GM18508 (cell line): ENCODE results near the gene INMT.

Experiments
- ATAC-seq: cut with Tn5 transposase; IDR thresholded peaks from one replicate; pipeline ENCODE4 v1.9.1; 2021; ENCODE audit warnings: moderate number of reproducible peaks; ENCODE audit not compliant: insufficient read depth, unreplicated experiment

Gene INMT

DNA sequence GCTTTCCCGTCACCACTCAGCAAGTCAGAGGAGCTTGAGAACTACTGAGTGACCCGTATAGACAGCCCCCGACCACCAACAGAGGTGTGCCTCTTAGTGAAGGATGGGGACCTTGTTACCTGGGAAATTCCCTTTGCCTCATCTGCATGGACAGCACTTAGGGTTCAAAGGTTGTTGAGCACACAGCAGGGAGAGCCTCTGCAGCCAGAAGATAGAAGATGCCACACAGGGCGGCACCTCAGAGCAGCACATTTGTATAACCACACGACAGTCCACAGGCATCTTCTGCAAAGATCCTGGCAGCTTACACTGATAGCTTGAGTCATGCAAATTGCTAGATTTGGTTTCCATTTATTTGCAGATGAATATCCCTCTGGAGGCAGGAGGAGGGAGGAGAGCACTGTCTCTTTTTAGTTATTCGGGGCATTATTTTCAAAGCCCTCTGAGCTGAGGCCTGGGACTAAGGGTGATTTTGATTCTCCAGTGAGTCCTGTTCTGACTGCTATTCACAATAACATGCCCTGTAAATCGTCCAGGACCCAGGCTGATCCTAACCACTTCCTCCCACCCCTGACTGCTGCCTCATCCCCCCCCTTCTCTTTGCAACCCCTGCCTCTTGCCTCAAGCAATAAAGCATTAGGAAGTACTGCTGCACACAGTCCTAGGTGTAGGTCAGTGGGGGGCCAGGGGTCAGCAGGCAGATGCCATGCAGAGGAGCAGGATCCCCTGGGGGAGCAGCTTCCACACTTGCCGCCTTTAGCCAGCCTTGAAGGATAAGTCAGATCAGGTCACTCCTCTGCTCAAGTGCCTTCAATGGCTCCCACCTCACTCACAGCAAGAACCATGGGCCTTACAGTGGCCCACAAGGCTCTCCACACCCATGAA is 24.6 kb upstream of the INMT start:
- ATAC-seq: no peak

DNA sequence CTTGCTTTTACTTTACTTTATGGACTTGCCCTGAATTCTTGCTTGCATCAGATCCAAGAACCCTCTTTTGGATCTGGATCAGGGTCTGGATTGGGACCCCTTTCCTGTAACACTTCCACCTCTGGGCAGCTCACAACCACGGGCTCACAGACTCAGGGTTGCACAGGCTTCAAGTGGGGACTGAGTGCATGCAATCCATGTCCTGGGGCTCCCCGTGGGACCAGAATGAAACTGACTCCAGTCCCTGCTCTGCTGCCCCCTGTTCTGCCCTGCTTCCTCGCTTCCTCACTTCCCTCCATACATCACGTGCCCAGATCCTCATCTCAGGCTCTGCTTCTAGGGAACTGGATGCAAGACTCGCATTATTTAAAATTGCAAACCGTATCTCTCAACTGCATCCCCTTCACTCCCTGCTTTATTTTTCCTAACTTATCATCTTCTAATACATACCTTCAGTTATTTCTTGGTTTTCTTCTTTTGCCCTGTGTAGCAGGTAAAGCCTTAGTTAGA is 23.3 kb upstream of the INMT start:
- ATAC-seq: no peak

DNA sequence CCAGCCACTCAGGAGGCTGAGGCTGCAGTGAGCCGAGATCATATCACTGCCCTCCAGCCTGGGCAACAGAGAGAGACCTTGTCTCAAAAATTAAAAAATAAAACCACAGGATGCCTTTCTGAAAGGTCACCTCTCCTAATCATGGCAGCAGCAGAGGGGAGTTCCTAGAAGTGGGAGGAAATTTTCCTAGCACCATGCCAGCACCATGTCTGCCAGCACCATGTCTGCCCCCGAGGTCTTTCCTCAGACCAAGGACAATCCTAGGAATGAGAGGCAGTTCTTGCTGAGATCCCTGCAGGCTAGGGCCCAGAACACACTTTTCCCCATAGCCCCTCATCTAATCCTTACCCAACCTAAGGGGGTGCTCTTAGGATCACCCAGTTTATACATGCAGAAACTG is 22.3 kb upstream of the INMT start:
- ATAC-seq: no peak

DNA sequence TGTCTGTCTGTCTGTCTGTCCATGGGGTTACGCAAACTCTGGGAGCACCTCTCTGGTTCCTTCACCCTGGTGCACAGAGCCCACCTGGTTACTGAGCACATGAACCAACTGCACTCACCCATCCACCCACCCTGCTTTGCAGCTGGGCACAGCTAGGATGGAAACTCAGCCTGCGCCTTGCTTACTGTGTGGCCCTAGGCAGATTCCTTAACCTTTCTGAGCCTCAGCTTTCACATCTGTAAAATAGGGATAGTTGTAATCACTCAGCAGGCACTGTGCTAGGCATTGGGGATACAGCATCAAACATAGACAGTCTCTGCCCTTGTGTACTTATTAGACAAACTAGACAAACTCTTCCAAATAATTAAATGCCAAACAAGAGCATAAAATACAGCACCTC is 21.8 kb upstream of the INMT start:
- no peak for ATAC-seq

DNA sequence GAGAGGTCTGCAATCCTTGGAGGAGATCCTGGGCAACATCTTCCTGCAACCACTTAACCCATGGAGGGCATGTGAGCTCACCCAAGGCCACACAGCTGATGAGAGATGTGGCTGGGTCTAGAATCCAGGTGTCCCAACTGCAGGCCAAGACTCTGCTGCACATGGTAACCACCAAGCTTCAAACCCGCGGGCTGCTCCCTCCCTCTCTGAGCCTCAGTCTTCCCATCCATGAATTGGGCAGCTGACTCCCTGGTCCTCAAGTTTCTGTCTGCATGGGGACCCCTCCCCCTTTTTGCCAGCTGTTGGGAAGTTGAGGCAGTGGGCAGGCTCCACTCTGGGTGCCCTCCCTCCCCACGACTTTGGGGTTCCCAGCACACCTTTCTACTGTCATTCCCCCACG is 20.9 kb upstream of the INMT start:
- no peak for ATAC-seq

DNA sequence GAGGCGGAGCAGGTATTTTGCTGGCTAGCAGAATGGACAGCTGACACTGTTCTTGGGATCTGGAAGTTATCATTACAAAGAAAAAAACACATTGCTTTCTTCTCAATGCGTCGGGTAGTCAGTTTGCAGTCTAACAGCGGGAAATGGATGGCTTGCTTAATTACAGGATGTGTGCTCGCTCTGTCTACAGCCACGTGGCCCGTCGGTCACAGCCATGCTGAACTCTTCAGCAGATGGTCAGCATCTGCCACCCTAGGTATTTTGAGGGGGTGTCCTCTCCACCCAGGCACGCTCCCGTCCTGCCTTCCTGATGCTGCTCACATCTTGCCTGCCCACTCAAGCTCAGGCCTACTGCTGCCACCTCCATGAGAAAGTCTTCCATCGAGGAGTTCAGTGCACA is 20.4 kb upstream of the INMT start:
- ATAC-seq: no peak

DNA sequence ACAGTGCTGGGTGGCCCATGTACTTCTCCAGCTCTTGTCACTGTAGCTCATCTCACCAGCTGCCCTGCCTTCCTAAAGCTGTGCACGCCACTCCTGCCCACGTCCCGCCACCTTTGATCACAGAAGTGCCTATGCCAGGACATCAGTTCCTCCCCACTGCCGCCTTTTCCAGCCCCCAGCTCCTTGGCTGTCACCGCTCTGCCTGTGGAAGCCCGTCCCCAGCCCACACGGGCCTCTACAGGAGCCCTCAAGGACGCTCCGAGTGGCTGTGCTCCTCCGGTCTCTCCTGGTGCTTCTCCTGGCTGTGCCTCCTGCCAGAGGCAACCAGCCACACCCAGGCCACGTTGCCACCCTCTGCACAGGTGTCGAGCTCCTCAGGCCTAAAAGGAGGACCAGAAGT is 19.3 kb upstream of the INMT start:
- no peak for ATAC-seq

DNA sequence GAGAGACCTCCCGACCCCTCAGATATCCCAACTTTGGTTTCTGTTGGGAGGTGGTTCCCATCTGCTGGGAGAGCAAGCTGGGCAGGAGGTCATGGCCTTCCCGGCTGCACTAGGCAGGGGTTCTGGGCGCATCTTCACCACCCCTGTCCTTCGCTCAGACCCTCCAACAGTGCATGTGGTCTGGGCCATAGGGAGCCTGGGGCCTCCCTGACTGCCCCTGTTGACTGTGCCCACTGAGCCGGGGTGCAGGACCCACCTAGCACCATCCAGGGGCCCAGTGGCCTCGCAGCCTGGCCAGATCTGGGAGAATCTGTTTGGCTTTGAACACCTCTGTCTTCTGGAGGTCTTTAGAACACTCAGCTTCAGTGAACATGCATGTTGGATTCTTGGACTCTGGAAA is 18.7 kb upstream of the INMT start:
- ATAC-seq: no peak

DNA sequence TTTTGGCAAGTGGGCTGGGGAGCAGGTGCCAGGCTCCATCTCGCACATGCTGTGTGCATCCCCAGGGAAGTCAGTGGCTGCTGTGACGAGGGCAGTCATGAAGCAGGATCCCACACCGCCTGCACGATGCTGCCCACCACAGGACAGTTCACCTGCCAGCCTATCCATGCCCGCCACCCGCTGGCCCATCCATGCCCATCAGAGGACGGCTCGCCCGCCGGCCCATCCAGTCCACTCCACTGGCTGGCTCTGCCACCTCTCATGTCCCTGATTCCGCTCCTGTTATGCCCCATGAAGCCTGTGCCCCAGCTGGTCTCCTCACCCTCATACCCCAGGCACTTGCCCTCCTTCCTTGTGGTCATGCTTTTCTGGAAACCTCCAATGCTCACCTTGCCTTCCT is 18.2 kb upstream of the INMT start:
- ATAC-seq: no peak

DNA sequence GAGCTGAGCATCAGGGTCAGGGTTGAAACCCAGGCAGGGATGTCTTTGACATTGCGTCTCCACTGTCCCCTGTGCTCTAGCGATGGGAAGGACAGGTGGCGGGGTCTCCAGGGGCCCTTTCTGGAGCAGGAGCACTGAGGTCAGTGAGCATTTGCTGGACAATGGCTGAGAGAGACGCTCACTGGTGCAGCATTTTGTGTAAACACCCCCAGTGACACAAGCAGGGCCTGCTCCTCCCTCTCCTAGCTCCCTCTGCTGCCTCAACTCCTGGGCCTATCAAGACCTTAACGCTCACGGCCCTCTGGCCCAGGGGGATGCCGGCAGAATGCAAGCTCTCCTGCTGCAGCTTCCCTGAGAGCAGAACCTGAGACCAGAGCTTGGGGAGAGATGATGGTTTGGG is 17.4 kb upstream of the INMT start:
- ATAC-seq: no peak

DNA sequence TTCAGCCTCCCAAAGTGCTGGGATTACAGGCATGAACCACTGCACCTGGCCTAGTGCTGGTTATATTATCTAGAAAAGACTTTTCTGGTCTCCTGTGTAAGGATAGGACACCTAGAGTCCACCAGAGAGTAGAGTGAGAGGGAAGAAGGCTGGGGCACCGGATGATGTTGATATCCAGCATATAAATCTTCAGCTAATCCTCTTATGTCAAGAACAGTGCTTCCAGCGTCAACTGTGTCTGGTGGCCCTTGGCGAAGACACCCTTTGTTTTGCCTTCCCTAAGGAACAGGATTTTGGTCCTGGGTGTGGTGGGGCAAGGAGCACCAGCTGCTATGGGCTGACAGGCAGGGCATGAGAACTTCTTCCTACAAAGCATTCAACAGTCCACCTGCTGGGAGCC is 16.3 kb upstream of the INMT start:
- no peak for ATAC-seq

DNA sequence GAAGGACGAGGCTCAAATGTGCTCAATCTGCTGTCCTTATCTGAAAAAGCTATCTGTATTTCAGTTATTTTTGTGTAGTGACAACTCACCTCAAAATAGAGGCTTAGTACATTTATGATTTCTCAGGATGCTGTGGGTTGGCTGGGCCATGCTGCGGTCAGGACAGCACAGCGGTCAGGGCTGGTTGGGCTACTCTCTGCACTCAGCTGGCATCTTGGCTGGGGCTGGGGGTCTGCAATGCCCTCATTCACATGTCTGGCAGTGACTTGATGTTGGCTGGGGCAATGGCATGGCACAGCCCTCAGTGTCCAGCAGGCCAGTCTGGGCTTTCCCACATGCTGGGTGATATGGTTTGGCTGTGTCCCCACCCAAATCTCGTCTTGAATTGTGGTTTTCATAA is 15.6 kb upstream of the INMT start:
- no peak for ATAC-seq

DNA sequence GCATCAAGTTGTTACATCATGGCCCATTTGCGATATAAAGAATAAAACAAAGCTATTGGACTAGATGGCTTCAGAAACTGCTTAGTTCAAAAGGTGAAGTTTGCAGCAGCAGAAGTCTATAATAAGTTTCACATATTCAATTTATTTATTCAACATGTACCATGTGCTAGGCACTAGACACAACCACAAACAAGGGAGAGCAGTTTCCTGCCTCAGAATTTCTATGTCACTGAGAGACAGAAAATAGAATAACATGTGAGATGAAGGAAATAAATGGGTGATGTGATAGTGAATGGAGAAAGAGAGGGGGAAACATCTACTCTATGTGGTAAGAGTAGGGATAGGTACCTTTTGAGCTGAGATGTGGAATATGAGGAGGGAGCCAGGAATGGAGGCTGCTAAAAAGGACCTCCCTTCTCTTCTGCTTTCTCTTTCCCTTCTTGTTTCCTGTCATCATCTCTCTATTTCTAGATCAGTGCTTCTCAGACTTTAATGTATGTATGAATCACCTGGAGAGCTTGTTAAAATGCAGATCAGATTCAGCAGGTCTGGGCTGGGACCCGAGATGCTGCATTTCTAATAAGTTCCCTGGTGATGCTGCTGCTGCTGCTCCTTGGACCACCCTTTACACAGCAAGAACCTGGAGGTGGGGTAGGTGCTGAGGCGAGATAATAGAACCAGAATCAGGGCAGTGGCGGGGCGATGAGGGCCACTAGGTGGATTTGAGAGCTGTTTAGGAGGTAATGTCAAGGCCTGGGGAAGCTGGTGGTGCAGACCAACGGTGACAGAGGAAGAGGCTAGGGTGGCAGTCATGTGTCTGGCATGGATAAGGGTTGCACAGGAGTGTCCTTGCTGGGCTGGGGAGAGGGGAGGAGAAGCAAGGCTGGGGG is 13.7 kb upstream of the INMT start:
- no peak for ATAC-seq

DNA sequence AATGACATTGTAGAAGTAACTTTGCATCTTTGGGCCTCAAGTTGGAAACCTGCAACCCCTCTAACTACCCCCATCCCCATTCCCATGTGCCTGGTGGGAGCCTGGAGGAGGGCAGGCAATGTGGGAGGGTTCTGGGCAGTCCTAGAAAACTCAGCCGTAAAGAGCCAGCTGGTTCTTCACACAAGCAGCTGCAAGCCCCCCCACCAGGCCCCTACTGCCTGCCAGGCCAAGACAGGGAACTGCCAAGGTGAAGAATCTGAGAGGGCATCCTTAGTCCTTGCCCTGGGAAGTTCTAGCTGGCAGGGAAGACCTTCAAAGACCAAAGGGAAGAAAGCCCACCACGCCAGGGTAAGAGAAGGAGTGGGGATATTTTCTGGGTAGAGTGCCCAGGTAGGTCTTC is 12.2 kb upstream of the INMT start:
- no peak for ATAC-seq

DNA sequence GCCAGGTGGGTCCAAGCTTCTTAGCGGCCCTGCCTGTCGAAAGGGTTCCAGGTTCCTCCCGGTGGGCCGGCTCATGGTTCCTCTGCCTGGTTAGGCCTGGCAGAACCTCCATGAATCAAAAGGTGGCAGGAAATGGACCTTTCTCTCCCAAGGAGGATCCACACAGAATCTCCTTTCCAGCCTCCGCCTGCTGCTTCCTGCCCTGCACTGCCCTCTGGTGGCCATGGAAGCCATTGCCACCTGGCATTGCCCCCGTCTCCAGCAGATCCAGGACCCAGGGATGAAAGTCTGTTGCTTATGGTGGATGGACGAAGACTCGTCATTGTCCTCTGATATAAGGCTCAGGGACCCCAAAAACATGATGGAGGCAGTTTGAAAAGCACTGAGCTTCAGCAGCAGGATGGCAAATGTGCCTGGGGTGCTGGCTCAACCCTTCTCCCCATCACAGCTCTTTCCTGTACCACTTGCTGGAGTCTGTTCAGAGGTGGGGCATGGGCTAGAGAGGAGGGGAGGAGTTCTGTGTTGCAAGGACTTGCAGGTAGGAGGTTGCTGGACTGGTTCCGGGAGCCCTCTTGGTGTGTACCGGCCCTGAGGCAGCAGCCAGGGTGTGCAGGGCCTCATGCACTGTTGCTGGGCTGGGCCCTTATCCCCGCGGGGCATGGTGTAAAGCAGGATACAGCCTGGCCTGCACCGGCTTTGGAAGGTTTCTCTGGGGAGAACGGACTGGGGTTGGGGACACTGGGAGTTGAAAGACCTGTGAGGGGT is 11.3 kb upstream of the INMT start:
- ATAC-seq: no peak

DNA sequence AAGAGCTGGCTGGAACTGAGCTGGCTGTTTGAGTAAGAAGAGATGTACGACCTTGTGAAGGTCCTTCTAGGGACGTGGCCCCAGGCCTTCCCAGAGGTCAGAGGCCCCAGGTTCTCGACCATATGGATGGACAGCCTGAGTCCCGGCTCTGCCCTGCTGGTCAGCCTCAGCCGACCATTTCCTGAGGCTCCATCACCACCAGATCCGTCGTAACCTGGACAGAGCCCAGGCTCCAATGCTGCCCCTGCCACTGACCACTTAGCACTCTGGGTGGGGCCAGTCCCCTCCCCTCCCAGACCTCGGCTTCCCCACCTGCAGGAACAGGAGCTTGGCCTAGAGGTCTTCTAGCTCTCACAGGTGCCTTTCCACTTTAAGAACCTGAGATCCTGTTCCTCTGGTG is 10.6 kb upstream of the INMT start:
- no peak for ATAC-seq

DNA sequence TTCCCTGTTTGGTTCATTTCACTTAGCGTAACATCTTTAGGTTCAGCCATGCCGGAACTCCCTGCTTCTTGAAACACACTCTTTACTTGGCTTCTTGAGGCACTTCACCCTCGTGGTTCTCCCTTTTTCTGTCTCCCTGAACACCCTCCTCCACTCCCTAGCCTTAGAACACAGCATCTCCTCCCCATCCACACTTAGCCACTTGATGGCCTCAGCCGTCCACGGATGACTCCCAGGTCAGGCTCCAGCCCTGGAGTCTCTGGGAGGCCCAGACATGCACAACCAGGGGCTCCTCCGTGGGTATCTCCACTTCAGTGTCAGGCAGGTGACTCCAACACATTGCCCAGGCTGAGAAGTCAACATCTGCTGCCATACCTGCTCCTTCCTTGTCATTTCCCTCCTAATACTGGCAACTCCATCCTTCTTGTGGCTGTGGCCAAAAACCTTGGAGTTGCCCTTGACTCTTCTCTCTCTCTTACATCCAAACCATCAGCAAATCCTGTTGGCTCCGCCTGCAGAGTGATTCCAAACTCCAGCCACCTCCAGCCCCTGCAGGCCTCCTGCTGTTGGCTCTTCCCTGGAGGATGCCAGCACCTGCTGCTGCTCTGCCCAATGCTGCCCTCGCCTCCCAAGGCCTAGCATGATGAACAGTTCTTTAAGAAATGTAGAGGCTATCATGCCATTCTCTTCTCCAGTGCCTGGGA is 8.4 kb upstream of the INMT start:
- ATAC-seq: no peak

DNA sequence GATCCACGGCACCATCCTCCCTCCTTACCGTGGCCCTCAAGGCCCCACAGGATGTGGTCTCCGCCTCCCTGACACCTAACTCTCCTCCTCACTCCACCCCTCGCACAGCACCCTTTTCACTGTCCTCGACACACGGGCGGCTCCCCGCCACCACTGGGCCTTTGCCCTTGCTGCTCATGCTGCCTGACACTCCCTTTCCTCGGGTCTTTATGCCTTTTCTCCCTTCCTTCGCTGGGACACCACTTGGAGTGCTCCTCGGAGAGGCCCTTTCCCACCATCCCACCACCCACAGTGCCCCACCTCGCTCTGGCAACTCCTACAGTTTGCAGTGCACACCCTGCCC is 7.9 kb upstream of the INMT start:
- no peak for ATAC-seq

DNA sequence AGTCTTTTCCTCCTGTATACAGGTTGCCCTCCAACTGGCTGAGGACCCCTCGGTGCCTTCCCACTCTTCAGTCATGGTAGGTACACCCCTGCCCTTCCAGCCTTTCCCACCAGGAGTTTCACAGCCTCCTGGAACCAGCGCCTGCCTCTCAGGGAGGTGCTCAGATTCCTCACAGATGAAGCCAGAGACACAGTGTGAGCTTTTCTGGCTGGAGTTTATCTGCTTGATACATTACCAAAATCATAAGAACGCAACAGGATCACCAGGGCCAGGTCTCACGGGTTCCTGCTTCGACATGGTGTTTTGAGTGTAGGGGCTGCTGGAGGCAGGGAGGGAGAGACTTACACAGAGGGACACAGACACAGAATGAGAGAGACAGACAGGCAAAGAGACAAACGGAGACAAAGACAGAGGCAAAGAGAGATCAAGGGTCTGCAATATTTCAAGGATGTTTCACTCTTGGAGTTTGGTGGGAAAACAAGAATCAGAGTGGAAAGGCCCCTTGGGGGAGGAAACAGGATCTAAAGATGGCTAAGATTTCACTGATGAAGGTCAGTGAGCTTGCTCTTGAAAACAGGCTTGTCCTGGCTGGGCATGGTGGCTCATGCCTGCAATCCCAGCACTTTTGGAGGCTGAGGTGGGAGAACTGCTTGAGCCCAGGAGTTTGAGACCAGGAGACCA is 6.5 kb upstream of the INMT start:
- no peak for ATAC-seq

DNA sequence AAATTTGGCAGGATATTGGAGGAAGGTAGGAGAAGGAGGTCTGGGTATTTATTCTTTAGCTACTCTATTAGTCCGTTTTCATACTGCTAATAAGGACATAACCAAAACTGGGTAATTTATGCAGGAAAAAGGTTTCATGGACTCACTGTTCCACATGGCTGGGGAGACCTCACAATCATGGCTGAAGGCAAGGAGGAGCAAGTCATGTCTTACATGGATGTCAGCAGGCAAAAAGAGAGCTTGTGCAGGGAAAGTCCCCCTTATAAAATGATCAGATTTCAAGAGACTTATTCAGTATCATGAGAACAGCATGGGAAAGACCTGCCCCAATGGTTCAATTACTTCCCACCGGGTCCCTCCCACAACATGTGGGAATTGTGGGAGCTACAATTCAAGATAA is 1.9 kb upstream of the INMT start:
- no peak for ATAC-seq
